HEK293 (cell line): ENCODE results near the gene DDAH1.

ENCODE experiments used
- CTCF ChIA-PET: fragments of 350-600 bp; formaldehyde crosslinking; extraction: SDS; loops from one replicate; lab custom pipeline; 2021; ENCODE audit warnings: antibody characterized with exemption; lab: Yijun Ruan, JAX
- POLR2A ChIA-PET: fragments of 300-600 bp; formaldehyde crosslinking; extraction: SDS; loops from one replicate; lab custom pipeline; 2020; ENCODE audit warnings: antibody characterized with exemption, inconsistent platforms; lab: Yijun Ruan, JAX
- H3K27ac ChIP-seq: fragments of 200-500 bp; sonication (Bioruptor generic); 2 replicates; pipeline ENCODE4 v1.5.1; 2014; ENCODE audit warnings: low read depth, low read length, control low read depth, inconsistent platforms; ENCODE audit errors: extremely low read depth
- H3K36me3 ChIP-seq, 2 experiments: fragments of 200-500 bp in 1 of 2; sonication (Bioruptor generic) in 1 of 2; 1 replicate in 1 of 2; 2 replicates in 1 of 2; pipeline ENCODE4 v1.5.1; 2014 to 2017; ENCODE audit warnings: inconsistent platforms in 2 of 2, low read length in 2 of 2; ENCODE audit not compliant: control insufficient read depth in 2 of 2, insufficient read depth in 1 of 2
- H3K4me1 ChIP-seq: fragments of 200-500 bp; sonication (Bioruptor generic); 2 replicates; pipeline ENCODE4 v1.5.1; 2014; ENCODE audit warnings: mild to moderate bottlenecking, low read length, inconsistent platforms; ENCODE audit not compliant: control insufficient read depth, insufficient read depth
- H3K4me3 ChIP-seq: 2 replicates; pipeline ENCODE4 v1.5.1; 2011; ENCODE audit warnings: low read depth, mild to moderate bottlenecking, control low read depth, low read length, moderate library complexity
- H3K9me3 ChIP-seq: fragments of 200-500 bp; sonication (Bioruptor generic); 2 replicates; pipeline ENCODE4 v1.5.1; 2014; ENCODE audit warnings: low read depth, low read length, inconsistent platforms; ENCODE audit not compliant: control insufficient read depth, insufficient read depth
- BCL11A ChIP-seq: fragments of 450-650 bp; formaldehyde crosslinking; IDR thresholded peaks from 2 replicates; pipeline ENCODE4 v1.5.1; 2016; ENCODE audit warnings: low read depth, missing biosample characterization, missing genetic modification characterization
- EGR2 ChIP-seq: fragments of 450-650 bp; formaldehyde crosslinking; IDR thresholded peaks from 2 replicates; pipeline ENCODE4 v1.5.1; 2016; ENCODE audit warnings: low read depth, missing biosample characterization, missing genetic modification characterization
- GLI4 ChIP-seq: fragments of 450-650 bp; formaldehyde crosslinking; IDR thresholded peaks from 2 replicates; pipeline ENCODE4 v1.5.1; 2016; ENCODE audit warnings: missing biosample characterization, missing genetic modification characterization
- KLF10 ChIP-seq: fragments of 450-650 bp; IDR thresholded peaks from 2 replicates; pipeline ENCODE4 v1.5.1; 2018; ENCODE audit warnings: missing biosample characterization, mild to moderate bottlenecking, missing genetic modification characterization
- KLF16 ChIP-seq: fragments of 450-650 bp; formaldehyde crosslinking; IDR thresholded peaks from 2 replicates; pipeline ENCODE4 v1.5.1; 2017; ENCODE audit warnings: missing biosample characterization, missing genetic modification characterization
- SCRT1 ChIP-seq: fragments of 450-650 bp; formaldehyde crosslinking; IDR thresholded peaks from 2 replicates; pipeline ENCODE4 v1.5.1; 2016; ENCODE audit warnings: missing biosample characterization, missing genetic modification characterization, borderline replicate concordance
- ZBTB17 ChIP-seq: fragments of 450-650 bp; formaldehyde crosslinking; IDR thresholded peaks from 2 replicates; pipeline ENCODE4 v1.5.1; 2016; ENCODE audit warnings: missing biosample characterization, missing genetic modification characterization
- ZBTB8A ChIP-seq: fragments of 450-650 bp; formaldehyde crosslinking; IDR thresholded peaks from 2 replicates; pipeline ENCODE4 v1.5.1; 2016; ENCODE audit warnings: missing biosample characterization, missing genetic modification characterization
- ZNF121 ChIP-seq: fragments of 450-650 bp; formaldehyde crosslinking; IDR thresholded peaks from 2 replicates; pipeline ENCODE4 v1.5.1; 2016; ENCODE audit warnings: missing biosample characterization, missing genetic modification characterization
- ZNF140 ChIP-seq: fragments of 450-650 bp; formaldehyde crosslinking; IDR thresholded peaks from 2 replicates; pipeline ENCODE4 v1.5.1; 2016; ENCODE audit warnings: missing biosample characterization, missing genetic modification characterization
- ZNF174 ChIP-seq: fragments of 450-650 bp; formaldehyde crosslinking; IDR thresholded peaks from 2 replicates; pipeline ENCODE4 v1.5.0; 2017; ENCODE audit warnings: missing biosample characterization, mild to moderate bottlenecking, missing genetic modification characterization
- ZNF211 ChIP-seq: fragments of 450-650 bp; formaldehyde crosslinking; IDR thresholded peaks from 2 replicates; pipeline ENCODE4 v1.5.1; 2016; ENCODE audit warnings: low read depth, missing biosample characterization, missing genetic modification characterization
- ZNF292 ChIP-seq: fragments of 450-650 bp; formaldehyde crosslinking; IDR thresholded peaks from 2 replicates; pipeline ENCODE4 v1.5.1; 2016; ENCODE audit warnings: low read depth, missing biosample characterization, missing genetic modification characterization, borderline replicate concordance
- ZNF324 ChIP-seq: fragments of 450-650 bp; formaldehyde crosslinking; IDR thresholded peaks from 2 replicates; pipeline ENCODE4 v1.5.1; 2016; ENCODE audit warnings: missing biosample characterization, missing genetic modification characterization
- ZNF394 ChIP-seq: fragments of 450-650 bp; formaldehyde crosslinking; IDR thresholded peaks from 2 replicates; pipeline ENCODE4 v1.5.1; 2016; ENCODE audit warnings: missing biosample characterization, missing genetic modification characterization, mild to moderate bottlenecking, moderate library complexity, borderline replicate concordance
- ZNF530 ChIP-seq: fragments of 450-650 bp; formaldehyde crosslinking; IDR thresholded peaks from 2 replicates; pipeline ENCODE4 v1.5.1; 2016; ENCODE audit warnings: low read depth, missing biosample characterization, missing genetic modification characterization
- ZNF548 ChIP-seq: fragments of 450-650 bp; formaldehyde crosslinking; IDR thresholded peaks from 2 replicates; pipeline ENCODE4 v1.5.1; 2016; ENCODE audit warnings: missing biosample characterization, missing genetic modification characterization
- ZNF664 ChIP-seq: fragments of 450-650 bp; formaldehyde crosslinking; IDR thresholded peaks from 2 replicates; pipeline ENCODE4 v1.5.1; 2016; ENCODE audit warnings: missing biosample characterization, missing genetic modification characterization
- ZNF701 ChIP-seq: fragments of 450-650 bp; formaldehyde crosslinking; IDR thresholded peaks from 2 replicates; pipeline ENCODE4 v1.5.1; 2016; ENCODE audit warnings: missing biosample characterization, missing genetic modification characterization
- ZNF777 ChIP-seq: fragments of 450-650 bp; formaldehyde crosslinking; IDR thresholded peaks from 2 replicates; pipeline ENCODE4 v1.5.1; 2017; ENCODE audit warnings: missing biosample characterization, missing genetic modification characterization, borderline replicate concordance
- ZNF837 ChIP-seq: fragments of 450-650 bp; formaldehyde crosslinking; IDR thresholded peaks from 2 replicates; pipeline ENCODE4 v1.5.1; 2016; ENCODE audit warnings: missing biosample characterization, missing genetic modification characterization
- ZNF843 ChIP-seq: fragments of 450-650 bp; formaldehyde crosslinking; IDR thresholded peaks from 2 replicates; pipeline ENCODE4 v1.5.1; 2016; ENCODE audit warnings: missing biosample characterization, missing genetic modification characterization
- TF ChIP-seq, protein P1 (sequence below): fragments of 450-650 bp; formaldehyde crosslinking; IDR thresholded peaks from 2 replicates; pipeline ENCODE4 v1.5.1; 2016; ENCODE audit warnings: missing biosample characterization, missing genetic modification characterization
- TF ChIP-seq, protein P2 (sequence below): fragments of 450-650 bp; formaldehyde crosslinking; IDR thresholded peaks from 2 replicates; pipeline ENCODE4 v1.5.1; 2016; ENCODE audit warnings: missing biosample characterization, missing genetic modification characterization
- TF ChIP-seq, protein P3 (sequence below): fragments of 450-650 bp; formaldehyde crosslinking; IDR thresholded peaks from 2 replicates; pipeline ENCODE4 v1.5.1; 2016; ENCODE audit warnings: missing biosample characterization, missing genetic modification characterization
- TF ChIP-seq, protein P4 (sequence below): fragments of 450-650 bp; formaldehyde crosslinking; IDR thresholded peaks from 2 replicates; pipeline ENCODE4 v1.5.1; 2016; ENCODE audit warnings: missing biosample characterization, missing genetic modification characterization
- TF ChIP-seq, protein P5 (sequence below): fragments of 450-650 bp; formaldehyde crosslinking; IDR thresholded peaks from 2 replicates; pipeline ENCODE4 v1.5.1; 2017; ENCODE audit warnings: missing biosample characterization, missing genetic modification characterization

Gene DDAH1

DNA sequence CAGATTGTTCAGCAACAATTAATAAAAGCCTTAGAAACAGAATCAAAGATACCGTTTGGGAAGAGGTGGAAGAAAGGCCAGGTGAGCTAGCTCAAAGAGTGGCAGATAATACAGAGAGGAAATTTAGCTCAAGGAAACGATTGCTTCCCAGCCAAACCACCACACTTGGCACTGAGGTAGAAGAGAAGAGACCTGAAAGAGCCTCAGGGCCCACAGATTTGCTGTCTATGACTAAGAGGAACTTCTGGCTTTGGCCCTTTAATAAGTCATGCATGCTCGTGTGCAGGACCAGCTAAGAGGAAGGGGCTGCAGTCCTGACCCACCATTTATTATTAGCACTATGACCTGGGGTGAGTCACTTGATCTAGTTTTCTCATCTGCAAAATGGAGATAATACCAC, 115.7 kb downstream of the DDAH1 start:
- CTCF ChIA-PET, result interaction anchor here (0.9 kb wide), 2 partner anchors 14 to 234 kb away, joined by 3 to 4 read pairs; no protein-coding TSS in a partner anchor

DNA sequence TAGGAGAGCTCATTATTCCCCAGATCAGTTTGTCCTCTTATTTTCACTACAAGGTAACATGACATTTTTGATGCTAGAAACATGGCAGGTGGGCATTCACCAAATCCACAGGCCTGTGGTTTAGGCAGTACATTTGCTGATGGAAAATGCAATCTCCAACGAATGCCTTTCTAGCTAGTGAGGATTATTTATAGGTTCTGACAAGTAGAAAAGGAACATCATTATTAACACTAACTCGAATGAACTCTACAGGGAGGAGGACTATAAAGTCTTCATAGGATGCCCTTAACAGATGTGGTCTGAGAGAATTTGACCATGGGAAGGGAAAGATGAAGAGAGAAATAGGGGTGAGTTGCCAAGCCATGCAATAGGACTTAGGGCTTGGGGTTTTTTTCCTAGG, 117.1 kb downstream of the DDAH1 start:
- ChIA-PET POLR2A (no interaction called here), CTCF (no interaction called here)
- TF ChIP-seq KLF16 (tag by site-specific recombination) (no peak), ZNF324 (tag by site-specific recombination) (no peak), ZBTB17 (tag by site-specific recombination) (no peak), SCRT1 (tag by site-specific recombination) (no peak), ZBTB8A (tag by site-specific recombination) (no peak), ZNF394 (no peak), ZNF211 (tag by site-specific recombination) (no peak), ZNF292 (no peak), ZNF664 (tag by site-specific recombination) (no peak), ZNF174 (tag by site-specific recombination) (no peak), ZNF548 (tag by site-specific recombination) (no peak), ZNF121 (tag by site-specific recombination) (no peak), ZNF777 (tag by site-specific recombination) (no peak), ZNF530 (tag by site-specific recombination) (no peak), ZNF837 (no peak), ZNF843 (tag by site-specific recombination) (no peak)
- TF ChIP-seq, protein P1, sequence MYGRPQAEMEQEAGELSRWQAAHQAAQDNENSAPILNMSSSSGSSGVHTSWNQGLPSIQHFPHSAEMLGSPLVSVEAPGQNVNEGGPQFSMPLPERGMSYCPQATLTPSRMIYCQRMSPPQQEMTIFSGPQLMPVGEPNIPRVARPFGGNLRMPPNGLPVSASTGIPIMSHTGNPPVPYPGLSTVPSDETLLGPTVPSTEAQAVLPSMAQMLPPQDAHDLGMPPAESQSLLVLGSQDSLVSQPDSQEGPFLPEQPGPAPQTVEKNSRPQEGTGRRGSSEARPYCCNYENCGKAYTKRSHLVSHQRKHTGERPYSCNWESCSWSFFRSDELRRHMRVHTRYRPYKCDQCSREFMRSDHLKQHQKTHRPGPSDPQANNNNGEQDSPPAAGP (tag by site-specific recombination), result no peak
- TF ChIP-seq, protein P2, sequence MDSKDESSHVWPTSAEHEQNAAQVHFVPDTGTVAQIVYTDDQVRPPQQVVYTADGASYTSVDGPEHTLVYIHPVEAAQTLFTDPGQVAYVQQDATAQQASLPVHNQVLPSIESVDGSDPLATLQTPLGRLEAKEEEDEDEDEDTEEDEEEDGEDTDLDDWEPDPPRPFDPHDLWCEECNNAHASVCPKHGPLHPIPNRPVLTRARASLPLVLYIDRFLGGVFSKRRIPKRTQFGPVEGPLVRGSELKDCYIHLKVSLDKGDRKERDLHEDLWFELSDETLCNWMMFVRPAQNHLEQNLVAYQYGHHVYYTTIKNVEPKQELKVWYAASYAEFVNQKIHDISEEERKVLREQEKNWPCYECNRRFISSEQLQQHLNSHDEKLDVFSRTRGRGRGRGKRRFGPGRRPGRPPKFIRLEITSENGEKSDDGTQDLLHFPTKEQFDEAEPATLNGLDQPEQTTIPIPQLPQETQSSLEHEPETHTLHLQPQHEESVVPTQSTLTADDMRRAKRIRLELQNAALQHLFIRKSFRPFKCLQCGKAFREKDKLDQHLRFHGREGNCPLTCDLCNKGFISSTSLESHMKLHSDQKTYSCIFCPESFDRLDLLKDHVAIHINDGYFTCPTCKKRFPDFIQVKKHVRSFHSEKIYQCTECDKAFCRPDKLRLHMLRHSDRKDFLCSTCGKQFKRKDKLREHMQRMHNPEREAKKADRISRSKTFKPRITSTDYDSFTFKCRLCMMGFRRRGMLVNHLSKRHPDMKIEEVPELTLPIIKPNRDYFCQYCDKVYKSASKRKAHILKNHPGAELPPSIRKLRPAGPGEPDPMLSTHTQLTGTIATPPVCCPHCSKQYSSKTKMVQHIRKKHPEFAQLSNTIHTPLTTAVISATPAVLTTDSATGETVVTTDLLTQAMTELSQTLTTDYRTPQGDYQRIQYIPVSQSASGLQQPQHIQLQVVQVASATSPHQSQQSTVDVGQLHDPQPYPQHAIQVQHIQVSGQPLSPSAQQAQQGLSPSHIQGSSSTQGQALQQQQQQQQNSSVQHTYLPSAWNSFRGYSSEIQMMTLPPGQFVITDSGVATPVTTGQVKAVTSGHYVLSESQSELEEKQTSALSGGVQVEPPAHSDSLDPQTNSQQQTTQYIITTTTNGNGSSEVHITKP, result no peak
- TF ChIP-seq, protein P3, sequence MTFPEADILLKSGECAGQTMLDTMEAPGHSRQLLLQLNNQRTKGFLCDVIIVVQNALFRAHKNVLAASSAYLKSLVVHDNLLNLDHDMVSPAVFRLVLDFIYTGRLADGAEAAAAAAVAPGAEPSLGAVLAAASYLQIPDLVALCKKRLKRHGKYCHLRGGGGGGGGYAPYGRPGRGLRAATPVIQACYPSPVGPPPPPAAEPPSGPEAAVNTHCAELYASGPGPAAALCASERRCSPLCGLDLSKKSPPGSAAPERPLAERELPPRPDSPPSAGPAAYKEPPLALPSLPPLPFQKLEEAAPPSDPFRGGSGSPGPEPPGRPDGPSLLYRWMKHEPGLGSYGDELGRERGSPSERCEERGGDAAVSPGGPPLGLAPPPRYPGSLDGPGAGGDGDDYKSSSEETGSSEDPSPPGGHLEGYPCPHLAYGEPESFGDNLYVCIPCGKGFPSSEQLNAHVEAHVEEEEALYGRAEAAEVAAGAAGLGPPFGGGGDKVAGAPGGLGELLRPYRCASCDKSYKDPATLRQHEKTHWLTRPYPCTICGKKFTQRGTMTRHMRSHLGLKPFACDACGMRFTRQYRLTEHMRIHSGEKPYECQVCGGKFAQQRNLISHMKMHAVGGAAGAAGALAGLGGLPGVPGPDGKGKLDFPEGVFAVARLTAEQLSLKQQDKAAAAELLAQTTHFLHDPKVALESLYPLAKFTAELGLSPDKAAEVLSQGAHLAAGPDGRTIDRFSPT (tag by site-specific recombination), result no peak
- TF ChIP-seq, protein P4, sequence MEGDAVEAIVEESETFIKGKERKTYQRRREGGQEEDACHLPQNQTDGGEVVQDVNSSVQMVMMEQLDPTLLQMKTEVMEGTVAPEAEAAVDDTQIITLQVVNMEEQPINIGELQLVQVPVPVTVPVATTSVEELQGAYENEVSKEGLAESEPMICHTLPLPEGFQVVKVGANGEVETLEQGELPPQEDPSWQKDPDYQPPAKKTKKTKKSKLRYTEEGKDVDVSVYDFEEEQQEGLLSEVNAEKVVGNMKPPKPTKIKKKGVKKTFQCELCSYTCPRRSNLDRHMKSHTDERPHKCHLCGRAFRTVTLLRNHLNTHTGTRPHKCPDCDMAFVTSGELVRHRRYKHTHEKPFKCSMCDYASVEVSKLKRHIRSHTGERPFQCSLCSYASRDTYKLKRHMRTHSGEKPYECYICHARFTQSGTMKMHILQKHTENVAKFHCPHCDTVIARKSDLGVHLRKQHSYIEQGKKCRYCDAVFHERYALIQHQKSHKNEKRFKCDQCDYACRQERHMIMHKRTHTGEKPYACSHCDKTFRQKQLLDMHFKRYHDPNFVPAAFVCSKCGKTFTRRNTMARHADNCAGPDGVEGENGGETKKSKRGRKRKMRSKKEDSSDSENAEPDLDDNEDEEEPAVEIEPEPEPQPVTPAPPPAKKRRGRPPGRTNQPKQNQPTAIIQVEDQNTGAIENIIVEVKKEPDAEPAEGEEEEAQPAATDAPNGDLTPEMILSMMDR (tag by site-specific recombination), result no peak
- Histone ChIP-seq H3K9me3 (no peaks in the 10 kb centered on the region), H3K27ac (no peak overlapping the region), H3K4me3 (no peak overlapping the region), H3K4me1 (peaks cover 4% of the 10 kb centered on the region; the same call in 1 of the 2 replicates), H3K36me3 (no peaks in the 10 kb centered on the region)

More for the DNA sequence above, 115.7 kb downstream of the DDAH1 start:
- H3K36me3 ChIP-seq, result no peaks in the 10 kb centered on the region
- no peaks in the 10 kb centered on the region for H3K4me1 ChIP-seq
- H3K4me3 ChIP-seq, result no peak overlapping the region
- POLR2A ChIA-PET, result no interaction called here
- TF ChIP-seq EGR2 (no peak), BCL11A (tag by site-specific recombination) (no peak), ZNF174 (tag by site-specific recombination) (no peak), ZNF701 (tag by site-specific recombination) (no peak), GLI4 (tag by site-specific recombination) (no peak), ZNF140 (no peak), KLF10 (tag by site-specific recombination) (no peak), ZNF843 (tag by site-specific recombination) (no peak)
- TF ChIP-seq, protein P5, sequence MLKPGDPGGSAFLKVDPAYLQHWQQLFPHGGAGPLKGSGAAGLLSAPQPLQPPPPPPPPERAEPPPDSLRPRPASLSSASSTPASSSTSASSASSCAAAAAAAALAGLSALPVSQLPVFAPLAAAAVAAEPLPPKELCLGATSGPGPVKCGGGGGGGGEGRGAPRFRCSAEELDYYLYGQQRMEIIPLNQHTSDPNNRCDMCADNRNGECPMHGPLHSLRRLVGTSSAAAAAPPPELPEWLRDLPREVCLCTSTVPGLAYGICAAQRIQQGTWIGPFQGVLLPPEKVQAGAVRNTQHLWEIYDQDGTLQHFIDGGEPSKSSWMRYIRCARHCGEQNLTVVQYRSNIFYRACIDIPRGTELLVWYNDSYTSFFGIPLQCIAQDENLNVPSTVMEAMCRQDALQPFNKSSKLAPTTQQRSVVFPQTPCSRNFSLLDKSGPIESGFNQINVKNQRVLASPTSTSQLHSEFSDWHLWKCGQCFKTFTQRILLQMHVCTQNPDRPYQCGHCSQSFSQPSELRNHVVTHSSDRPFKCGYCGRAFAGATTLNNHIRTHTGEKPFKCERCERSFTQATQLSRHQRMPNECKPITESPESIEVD, result no peak
- H3K27ac ChIP-seq, result no peak overlapping the region
- H3K9me3 ChIP-seq, result no peaks in the 10 kb centered on the region
